Measurements from ENCODE around the gene TNXB.
"Not testable (repeated sequence)": the region's sequence is repeated elsewhere in the genome, so short reads cannot be mapped to it uniquely, and the experiment has no call there.

The TNXB gene

GRCh38 chr6:32109114-32109764 is at the start of gene TNXB:
Gene TNXB, minus strand, starts transcription at chr6:32109338. Its CDS starts 11,140 bp downstream, at chr6:32098198.
- DNase-seq (ENCODE audit: low read depth) = no peak

GRCh38 chr6:32158052-32158451 is 48.9 kb upstream of the TNXB start:
- DNase-seq (ENCODE audit: low read depth) = no peak

DNA sequence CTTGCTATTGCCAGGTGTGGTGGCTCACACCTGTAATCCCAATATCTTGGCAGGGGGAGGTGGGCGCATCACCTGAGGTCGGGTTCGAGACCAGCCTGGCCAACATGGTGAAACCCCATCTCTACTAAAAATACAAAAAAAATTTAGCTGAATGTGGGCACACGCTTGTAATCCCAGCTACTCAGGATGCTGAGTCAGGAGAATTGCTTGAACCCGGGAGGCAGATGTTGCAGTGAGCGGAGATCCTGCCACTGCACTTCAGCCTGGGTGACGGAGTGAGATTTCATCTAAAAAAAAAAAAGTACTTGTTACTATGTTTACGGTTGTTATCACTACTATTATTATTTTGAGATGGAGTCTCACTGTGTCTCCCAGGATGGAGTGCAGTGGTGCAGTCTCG is 47.8 kb upstream of the TNXB start:
- DNase-seq (ENCODE audit: low read depth) = no peak

DNA sequence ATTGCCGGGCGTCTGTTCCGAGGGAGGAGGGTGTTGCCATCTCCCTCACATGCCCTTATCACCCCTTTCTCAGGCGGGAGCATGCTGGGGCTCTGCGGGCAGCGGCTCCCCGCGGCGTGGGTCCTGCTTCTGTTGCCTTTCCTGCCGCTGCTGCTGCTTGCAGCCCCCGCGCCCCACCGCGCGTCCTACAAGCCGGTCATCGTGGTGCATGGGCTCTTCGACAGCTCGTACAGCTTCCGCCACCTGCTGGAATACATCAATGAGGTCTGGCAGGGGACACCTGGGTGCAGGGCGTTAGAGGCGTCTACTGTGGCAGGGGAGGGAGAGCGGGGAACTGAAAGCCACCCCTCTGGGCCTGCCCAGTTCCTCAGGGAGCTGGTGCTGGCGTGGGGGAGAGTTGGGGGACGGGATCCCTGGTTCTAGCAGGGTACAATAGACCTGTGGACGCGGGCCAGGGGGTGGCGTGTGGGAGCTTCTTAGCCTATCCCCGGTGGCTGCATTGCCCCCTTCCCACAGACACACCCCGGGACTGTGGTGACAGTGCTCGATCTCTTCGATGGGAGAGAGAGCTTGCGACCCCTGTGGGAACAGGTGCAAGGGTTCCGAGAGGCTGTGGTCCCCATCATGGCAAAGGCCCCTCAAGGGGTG is 45.5 kb upstream of the TNXB start:
- DNase-seq (ENCODE audit: low read depth) = peak; percentile 37

GRCh38 chr6:32153564-32154513 is 44.7 kb upstream of the TNXB start, which contains the start of gene PPT2:
Gene PPT2, plus strand, starts transcription at chr6:32154141. Its CDS starts 454 bp downstream, at chr6:32154595.
- DNase-seq (ENCODE audit: low read depth) = peak; percentile 58

DNA sequence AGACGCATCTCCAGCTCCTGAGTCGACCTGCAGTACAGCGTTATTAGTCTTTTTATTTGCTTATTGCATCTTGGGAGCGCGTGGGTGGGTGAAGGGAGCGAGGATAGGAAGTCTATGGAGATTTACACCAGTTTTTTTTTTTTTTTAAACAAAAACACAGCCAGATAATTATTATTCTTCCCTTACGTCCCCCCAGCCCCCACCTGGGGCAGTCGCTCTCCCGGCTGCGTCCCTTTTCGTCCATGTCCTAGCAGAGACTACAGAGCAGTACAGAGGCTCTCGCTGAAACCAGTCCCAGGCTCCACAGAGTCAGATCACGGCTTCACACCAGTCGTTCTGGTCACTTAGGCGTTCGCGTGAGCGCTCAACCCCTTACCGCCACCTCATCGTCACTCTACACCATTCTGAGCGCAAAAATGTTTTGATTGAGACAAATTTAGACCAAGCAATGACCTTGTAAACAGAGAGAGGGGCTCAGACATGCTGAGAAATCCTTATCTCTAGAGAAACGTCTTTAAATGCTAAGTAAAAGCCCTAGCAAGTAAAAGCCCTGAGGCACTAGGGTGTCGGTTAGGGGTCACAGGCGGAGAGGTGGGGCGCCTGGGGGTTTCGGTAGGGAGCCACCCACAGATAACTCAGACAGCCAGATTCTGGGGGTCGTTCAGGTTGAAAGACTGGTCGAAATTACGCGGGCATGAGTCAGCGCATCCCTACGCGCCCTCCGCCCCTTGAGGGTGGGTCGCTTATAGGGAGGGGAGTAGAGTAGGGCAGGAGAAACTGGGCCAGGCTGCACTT is 43.8 kb upstream of the TNXB start:
- DNase-seq (ENCODE audit: low read depth) = no peak

- no peak for DNase-seq (ENCODE audit: low read depth)
Measured at GRCh38 chr6:32151863-32152768, 43.0 kb upstream of the TNXB start, which contains the start of gene PRRT1. Gene PRRT1, minus strand, starts transcription at chr6:32151939. Its CDS starts 112 bp downstream, at chr6:32151827.

DNA sequence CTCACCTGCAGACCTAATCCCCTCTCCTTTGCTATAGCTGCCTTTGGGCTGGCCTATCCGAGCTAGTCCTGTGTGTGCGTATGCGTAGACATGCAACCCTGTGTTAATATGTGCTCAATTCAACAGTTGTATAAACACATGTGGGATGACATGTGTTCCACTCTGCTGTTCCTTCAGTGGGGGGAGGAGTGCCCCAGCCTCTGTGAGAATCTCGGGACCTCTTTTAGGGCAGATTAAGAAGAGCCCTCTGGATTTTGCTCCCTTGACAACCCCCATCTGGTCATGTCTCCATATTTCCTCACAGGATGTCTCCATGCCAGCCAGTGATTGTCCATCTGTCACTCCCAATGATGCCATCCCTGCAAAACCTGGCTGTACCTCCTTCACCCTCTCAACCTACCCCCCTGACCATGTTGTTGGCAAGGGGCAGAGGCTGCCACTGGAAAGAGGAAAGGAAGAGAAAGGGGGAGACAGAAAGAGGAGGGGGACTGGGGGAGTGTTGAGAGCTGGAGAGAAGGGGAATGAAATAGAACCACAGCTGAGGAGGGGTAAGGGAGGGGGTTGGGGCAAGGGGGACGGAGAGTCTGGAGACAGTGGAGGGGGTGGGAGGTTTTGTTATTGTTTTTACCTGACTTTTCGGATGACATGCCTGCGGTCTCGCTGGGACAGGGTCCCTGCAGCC is 42.2 kb upstream of the TNXB start:
- no peak for DNase-seq (ENCODE audit: low read depth)

- no peak for DNase-seq (ENCODE audit: low read depth)
Measured at GRCh38 chr6:32149932-32150870, 41.1 kb upstream of the TNXB start.

DNA sequence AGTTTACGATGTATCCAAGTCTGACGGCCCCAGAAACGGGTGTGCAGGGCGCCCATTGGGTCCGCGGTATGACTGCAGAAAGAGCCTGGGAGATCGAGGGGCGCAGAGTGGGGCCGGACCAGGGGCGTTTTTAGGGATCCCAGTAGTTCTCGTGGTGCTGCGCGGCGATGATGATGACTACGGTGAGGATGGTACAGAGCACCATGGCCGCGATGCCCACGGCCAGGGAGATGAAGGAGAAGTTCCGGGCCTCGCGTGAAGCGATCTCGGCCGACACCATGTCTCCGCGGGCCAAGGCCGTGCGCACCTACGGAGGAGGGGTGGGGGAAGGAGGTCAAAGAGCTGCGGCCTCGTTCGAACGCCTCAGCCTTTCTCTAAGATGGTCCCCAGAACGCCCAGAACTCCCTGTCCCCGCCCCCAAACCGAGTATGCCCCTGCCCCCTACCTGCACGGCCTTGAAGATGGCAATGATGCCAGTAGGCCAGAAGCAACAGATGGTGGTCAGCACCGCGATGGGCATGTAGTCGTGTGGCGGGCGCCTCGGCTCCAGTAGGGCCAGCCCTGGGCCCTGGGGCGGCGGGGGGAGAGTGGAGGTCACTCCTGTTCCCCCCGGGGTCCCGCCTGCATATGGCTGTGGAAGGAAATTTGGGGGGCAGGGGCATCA is 40.1 kb upstream of the TNXB start:
- no peak for DNase-seq (ENCODE audit: low read depth)

GRCh38 chr6:32148289-32149091 is 39.4 kb upstream of the TNXB start:
- DNase-seq (ENCODE audit: low read depth) = peak; percentile 47

- DNase-seq (ENCODE audit: low read depth) = no peak
Measured at GRCh38 chr6:32147401-32148132, 38.4 kb upstream of the TNXB start.

GRCh38 chr6:32146687-32147086 is 37.5 kb upstream of the TNXB start:
- no peak for DNase-seq (ENCODE audit: low read depth)

- DNase-seq (ENCODE audit: low read depth) = no peak
Measured at GRCh38 chr6:32146287-32146686, 37.1 kb upstream of the TNXB start.

DNA sequence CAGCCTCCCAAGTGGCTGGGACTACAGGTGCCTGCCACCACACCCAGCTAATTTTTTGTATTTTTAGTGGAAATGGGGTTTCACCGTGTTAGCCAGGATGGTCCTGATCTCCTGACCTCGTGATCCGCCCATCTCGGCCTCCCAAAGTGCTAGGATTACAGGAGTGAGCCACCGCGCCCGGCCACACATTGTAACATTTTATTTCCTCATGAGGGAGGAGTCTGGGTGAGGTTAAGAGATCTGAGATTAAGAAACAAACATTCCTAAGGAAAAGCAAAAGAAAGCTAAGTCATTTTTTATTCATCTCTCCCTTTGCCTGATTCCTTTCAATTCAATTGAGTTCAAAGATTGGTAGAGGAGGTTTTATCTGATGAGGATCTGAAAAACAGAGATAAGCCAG is 35.1 kb upstream of the TNXB start:
- not testable (repeated sequence) for DNase-seq (ENCODE audit: low read depth)

GRCh38 chr6:32140420-32141046 is 31.4 kb upstream of the TNXB start:
- DNase-seq (ENCODE audit: low read depth) = no peak
